ENCODE measurements around the gene CDAN1. TPM values are rescaled to one million over a fixed set of nuclear protein-coding genes. Genes with fewer than 3 reads are reported as not detected.
A peak's percentile ranks its signal among the peaks of the same experiment; 100 is the strongest.

CDAN1 gene, protein sequence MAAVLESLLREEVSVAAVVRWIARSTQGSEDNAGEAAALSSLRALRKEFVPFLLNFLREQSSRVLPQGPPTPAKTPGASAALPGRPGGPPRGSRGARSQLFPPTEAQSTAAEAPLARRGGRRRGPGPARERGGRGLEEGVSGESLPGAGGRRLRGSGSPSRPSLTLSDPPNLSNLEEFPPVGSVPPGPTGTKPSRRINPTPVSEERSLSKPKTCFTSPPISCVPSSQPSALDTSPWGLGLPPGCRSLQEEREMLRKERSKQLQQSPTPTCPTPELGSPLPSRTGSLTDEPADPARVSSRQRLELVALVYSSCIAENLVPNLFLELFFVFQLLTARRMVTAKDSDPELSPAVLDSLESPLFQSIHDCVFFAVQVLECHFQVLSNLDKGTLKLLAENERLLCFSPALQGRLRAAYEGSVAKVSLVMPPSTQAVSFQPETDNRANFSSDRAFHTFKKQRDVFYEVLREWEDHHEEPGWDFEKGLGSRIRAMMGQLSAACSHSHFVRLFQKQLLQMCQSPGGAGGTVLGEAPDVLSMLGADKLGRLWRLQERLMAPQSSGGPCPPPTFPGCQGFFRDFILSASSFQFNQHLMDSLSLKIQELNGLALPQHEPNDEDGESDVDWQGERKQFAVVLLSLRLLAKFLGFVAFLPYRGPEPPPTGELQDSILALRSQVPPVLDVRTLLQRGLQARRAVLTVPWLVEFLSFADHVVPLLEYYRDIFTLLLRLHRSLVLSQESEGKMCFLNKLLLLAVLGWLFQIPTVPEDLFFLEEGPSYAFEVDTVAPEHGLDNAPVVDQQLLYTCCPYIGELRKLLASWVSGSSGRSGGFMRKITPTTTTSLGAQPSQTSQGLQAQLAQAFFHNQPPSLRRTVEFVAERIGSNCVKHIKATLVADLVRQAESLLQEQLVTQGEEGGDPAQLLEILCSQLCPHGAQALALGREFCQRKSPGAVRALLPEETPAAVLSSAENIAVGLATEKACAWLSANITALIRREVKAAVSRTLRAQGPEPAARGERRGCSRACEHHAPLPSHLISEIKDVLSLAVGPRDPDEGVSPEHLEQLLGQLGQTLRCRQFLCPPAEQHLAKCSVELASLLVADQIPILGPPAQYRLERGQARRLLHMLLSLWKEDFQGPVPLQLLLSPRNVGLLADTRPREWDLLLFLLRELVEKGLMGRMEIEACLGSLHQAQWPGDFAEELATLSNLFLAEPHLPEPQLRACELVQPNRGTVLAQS
- 10 to 100 TPM; 25.8 to 38.0 (median 28.3) TPM for total RNA-seq
- 10 to 100 TPM in 1 of 2 donors, 1 to 10 TPM in 1; 4.1 to 10.8 TPM for polyA plus RNA-seq
- 41.2 reads per million, percentile 67 among the genes with 10 or more reads in this experiment for total RNA-seq

DNA sequence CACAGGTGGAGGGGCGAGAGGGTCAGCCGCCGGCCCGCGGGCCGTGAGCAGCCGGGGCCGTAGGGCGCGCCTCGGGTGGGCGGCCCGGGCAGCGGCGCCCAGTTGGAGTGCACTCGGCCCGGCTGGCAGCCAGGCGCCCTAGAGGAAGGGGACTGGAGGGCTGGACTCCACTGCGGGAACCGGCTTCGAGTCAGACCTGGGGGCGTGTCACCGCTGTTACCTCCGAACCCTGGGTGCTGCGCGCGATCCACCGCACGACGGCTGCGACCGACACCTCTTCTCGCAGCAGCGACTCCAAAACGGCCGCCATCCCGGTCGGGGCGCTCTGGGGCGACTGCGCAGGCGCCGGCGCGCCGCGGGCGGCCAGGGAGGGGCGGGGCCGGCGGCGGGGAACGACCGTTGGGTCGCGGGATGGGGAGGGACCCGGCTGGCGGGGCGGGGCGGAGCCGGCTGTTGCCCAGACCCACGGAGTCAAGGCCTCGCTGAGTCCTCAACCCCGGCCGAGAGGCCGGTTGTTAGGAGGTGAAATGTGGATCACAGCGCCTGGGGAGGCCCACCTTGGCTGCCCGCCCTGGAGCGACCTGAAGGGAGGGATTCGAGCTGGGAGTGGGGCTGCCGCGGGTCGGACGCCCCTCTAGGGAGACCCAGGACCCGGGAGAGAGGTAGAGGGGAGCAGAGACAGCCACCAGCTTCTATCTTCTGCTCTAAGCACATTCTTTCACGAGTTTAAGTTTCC is at the start of gene CDAN1:
Gene CDAN1, minus strand, starts transcription at position 336 of the 736 bp plus-strand sequence. Its CDS starts 26 bp downstream, at position 310.
- H3K27me3 ChIP-seq (ENCODE audit: control insufficient read depth in 2 of 2, insufficient read depth in 2 of 2, low read length in 2 of 2), result no peaks in the 10 kb centered on the region
- H3K9me3 Mint-ChIP-seq, result no peaks in the 10 kb centered on the region
- H3K36me3 ChIP-seq (ENCODE audit: control insufficient read depth in 2 of 3, insufficient read depth in 3 of 3, low read length in 3 of 3), result peaks cover 0 to 36% (median 0%) of the 10 kb centered on the region in 3 experiments
- DNase-seq (peak; percentile 80 to 95 (median 87)), ATAC-seq (peak; percentile 97)
- POLR2A ChIA-PET, result interaction anchor here (0.7 to 1.2 kb wide), 3 partner anchors 175 to 1335 kb away, joined by 3 to 4 read pairs (median 3); partner anchors contain the start of gene NDUFAF1
- H3K4me3 Mint-ChIP-seq, result peak within 1 kb of the TSS; percentile 79 to 90 (median 86)
- H3K4me1 ChIP-seq (ENCODE audit: control insufficient read depth in 2 of 2, insufficient read depth in 2 of 2, low read length in 2 of 2), result peaks cover 5 to 6% of the 10 kb centered on the region in 2 donors
- no peaks in the 10 kb centered on the region for H3K9me3 ChIP-seq (ENCODE audit: control insufficient read depth in 2 of 3, low read length in 3 of 3)
- intact Hi-C loops (cut with micrococcal nuclease), result loop anchor here (1.0 to 5.0 kb wide), 8 partner anchors 162 to 1505 kb away; partner anchors contain the start of genes CHP1 (in 1 of the 2), EXD1 (in 1 of the 2), LCMT2 (in 1 of the 2) and SNAP23 (in 1 of the 2)
- H3K4me3 ChIP-seq (ENCODE audit: low read length), result peak within 1 kb of the TSS; percentile 65
- CTCF ChIA-PET, result no interaction called here
- peaks cover 3 to 15% (median 8%) of the 10 kb centered on the region in 5 donors for H3K36me3 Mint-ChIP-seq
- peak within 1 kb of the TSS; percentile 87 for H3K27ac ChIP-seq (ENCODE audit: low read depth, low read length)
- no peaks in the 10 kb centered on the region for H3K27me3 Mint-ChIP-seq
- peaks cover 13 to 26% (median 20%) of the 10 kb centered on the region in 7 donors for H3K4me1 Mint-ChIP-seq
- H3K27ac Mint-ChIP-seq, result peak within 1 kb of the TSS; percentile 78 to 91 (median 86)

GRCh38 chr15:42785569-42785968 is 48.6 kb upstream of the CDAN1 start:
- no peaks in the 10 kb centered on the region for H3K27me3 ChIP-seq (ENCODE audit: control insufficient read depth in 2 of 2, insufficient read depth in 2 of 2, low read length in 2 of 2)
- CTCF ChIA-PET, result no interaction called here
- H3K36me3 Mint-ChIP-seq, result peaks cover 8 to 40% (median 9%) of the 10 kb centered on the region in 5 donors

DNA sequence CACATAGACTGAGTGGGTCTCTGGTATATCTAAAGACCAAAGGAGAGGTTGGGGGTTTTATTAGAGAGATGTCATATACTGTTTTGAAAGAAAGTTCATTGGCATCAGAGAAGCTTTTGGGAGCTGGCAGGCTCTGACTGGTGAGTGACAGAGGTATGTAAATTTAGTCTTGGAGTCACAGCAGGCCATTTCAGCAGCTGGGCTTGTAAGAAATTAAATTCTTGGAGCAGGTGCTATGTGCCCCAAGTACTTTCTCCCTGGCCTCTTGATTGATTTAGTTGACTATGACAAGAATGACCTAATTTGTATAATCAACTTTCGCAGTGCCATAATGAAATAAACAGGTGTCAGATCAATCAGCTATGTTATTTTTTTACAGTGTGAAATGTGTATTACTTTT is 47.8 kb upstream of the CDAN1 start:
- Histone ChIP-seq H3K27me3 (ENCODE audit: control insufficient read depth in 2 of 2, insufficient read depth in 2 of 2, low read length in 2 of 2) (no peaks in the 10 kb centered on the region), H3K4me3 (ENCODE audit: low read length) (no peak overlapping the region), H3K27ac (ENCODE audit: low read depth, low read length) (no peak overlapping the region), H3K9me3 (ENCODE audit: control insufficient read depth in 2 of 3, low read length in 3 of 3) (no peaks in the 10 kb centered on the region), H3K4me1 (ENCODE audit: control insufficient read depth in 2 of 2, insufficient read depth in 2 of 2, low read length in 2 of 2) (no peaks in the 10 kb centered on the region), H3K36me3 (ENCODE audit: control insufficient read depth in 2 of 3, insufficient read depth in 3 of 3, low read length in 3 of 3) (peaks cover 0 to 10% (median 0%) of the 10 kb centered on the region in 3 experiments)
- POLR2A ChIA-PET, result no interaction called here
- ATAC-seq (no peak), DNase-seq (no peak)
- no peaks in the 10 kb centered on the region for H3K27me3 Mint-ChIP-seq
- CTCF ChIA-PET, result no interaction called here
- intact Hi-C loops (cut with micrococcal nuclease), result no loop called here
- H3K4me3 Mint-ChIP-seq, result no peak overlapping the region
- H3K36me3 Mint-ChIP-seq, result peaks cover 8 to 37% (median 9%) of the 10 kb centered on the region in 5 donors
- no peaks in the 10 kb centered on the region for H3K4me1 Mint-ChIP-seq
- no peaks in the 10 kb centered on the region for H3K9me3 Mint-ChIP-seq
- peak overlapping the region in 1 of 9 donors; percentile 36 for H3K27ac Mint-ChIP-seq

More at GRCh38 chr15:42785569-42785968, 48.6 kb upstream of the CDAN1 start:
- Mint-ChIP-seq H3K9me3 (no peaks in the 10 kb centered on the region), H3K27ac (no peak overlapping the region), H3K4me1 (no peaks in the 10 kb centered on the region), H3K27me3 (no peaks in the 10 kb centered on the region), H3K4me3 (no peak overlapping the region)
- intact Hi-C loops (cut with micrococcal nuclease), result no loop called here
- H3K9me3 ChIP-seq (ENCODE audit: control insufficient read depth in 2 of 3, low read length in 3 of 3), result no peaks in the 10 kb centered on the region
- ATAC-seq, result no peak
- H3K4me3 ChIP-seq (ENCODE audit: low read length), result no peak overlapping the region
- H3K4me1 ChIP-seq (ENCODE audit: control insufficient read depth in 2 of 2, insufficient read depth in 2 of 2, low read length in 2 of 2), result no peaks in the 10 kb centered on the region
- peaks cover 0 to 10% (median 0%) of the 10 kb centered on the region in 3 experiments for H3K36me3 ChIP-seq (ENCODE audit: control insufficient read depth in 2 of 3, insufficient read depth in 3 of 3, low read length in 3 of 3)
- POLR2A ChIA-PET, result no interaction called here
- H3K27ac ChIP-seq (ENCODE audit: low read depth, low read length), result no peak overlapping the region
- no peak for DNase-seq

- H3K27me3 ChIP-seq (ENCODE audit: control insufficient read depth in 2 of 2, insufficient read depth in 2 of 2, low read length in 2 of 2), result no peaks in the 10 kb centered on the region
- ATAC-seq, result no peak
- no peak for DNase-seq
- H3K36me3 Mint-ChIP-seq, result peaks cover 8 to 30% (median 13%) of the 10 kb centered on the region in 5 donors
- no peak overlapping the region for H3K27ac Mint-ChIP-seq
- ChIA-PET POLR2A (interaction anchor here (1.0 kb wide), 1 partner anchor 26 kb away, joined by 3 read pairs; no protein-coding TSS in a partner anchor), CTCF (no interaction called here)
- H3K4me3 Mint-ChIP-seq, result no peak overlapping the region
- no peaks in the 10 kb centered on the region for H3K4me1 ChIP-seq (ENCODE audit: control insufficient read depth in 2 of 2, insufficient read depth in 2 of 2, low read length in 2 of 2)
- H3K4me3 ChIP-seq (ENCODE audit: low read length), result no peak overlapping the region
- H3K9me3 ChIP-seq (ENCODE audit: control insufficient read depth in 2 of 3, low read length in 3 of 3), result no peaks in the 10 kb centered on the region
- H3K4me1 Mint-ChIP-seq, result no peaks in the 10 kb centered on the region
- peaks cover 0 to 10% (median 0%) of the 10 kb centered on the region in 3 experiments for H3K36me3 ChIP-seq (ENCODE audit: control insufficient read depth in 2 of 3, insufficient read depth in 3 of 3, low read length in 3 of 3)
- H3K27me3 Mint-ChIP-seq, result no peaks in the 10 kb centered on the region
- intact Hi-C loops (cut with micrococcal nuclease), result no loop called here
- H3K9me3 Mint-ChIP-seq, result no peaks in the 10 kb centered on the region
- no peak overlapping the region for H3K27ac ChIP-seq (ENCODE audit: low read depth, low read length)
Measured at GRCh38 chr15:42782716-42783115, 45.8 kb upstream of the CDAN1 start.

- H3K27ac Mint-ChIP-seq, result no peak overlapping the region
- H3K4me3 ChIP-seq (ENCODE audit: low read length), result no peak overlapping the region
- H3K9me3 ChIP-seq (ENCODE audit: control insufficient read depth in 2 of 3, low read length in 3 of 3), result no peaks in the 10 kb centered on the region
- no peak for ATAC-seq
- ChIA-PET POLR2A (no interaction called here), CTCF (interaction anchor here (0.5 to 0.6 kb wide), 2 partner anchors 95 to 1302 kb away, joined by 3 read pairs; no protein-coding TSS in a partner anchor)
- H3K4me1 ChIP-seq (ENCODE audit: control insufficient read depth in 2 of 2, insufficient read depth in 2 of 2, low read length in 2 of 2), result no peaks in the 10 kb centered on the region
- H3K4me1 Mint-ChIP-seq, result peaks cover 0 to 7% (median 0%) of the 10 kb centered on the region in 7 donors
- peaks cover 6 to 57% (median 36%) of the 10 kb centered on the region in 5 donors for H3K36me3 Mint-ChIP-seq
- peaks cover 0 to 31% (median 6%) of the 10 kb centered on the region in 3 experiments for H3K36me3 ChIP-seq (ENCODE audit: control insufficient read depth in 2 of 3, insufficient read depth in 3 of 3, low read length in 3 of 3)
- H3K27ac ChIP-seq (ENCODE audit: low read depth, low read length), result no peak overlapping the region
- H3K9me3 Mint-ChIP-seq, result peaks cover 0 to 4% (median 0%) of the 10 kb centered on the region in 11 donors
- no peaks in the 10 kb centered on the region for H3K27me3 Mint-ChIP-seq
- no peak overlapping the region for H3K4me3 Mint-ChIP-seq
- no peaks in the 10 kb centered on the region for H3K27me3 ChIP-seq (ENCODE audit: control insufficient read depth in 2 of 2, insufficient read depth in 2 of 2, low read length in 2 of 2)
- intact Hi-C loops (cut with micrococcal nuclease), result no loop called here
- no peak for DNase-seq
Measured at GRCh38 chr15:42775416-42775815, 38.5 kb upstream of the CDAN1 start.
